ENCODE data around the gene IFIT2. TPM values are rescaled to one million over a fixed set of nuclear protein-coding genes. Genes with fewer than 3 reads are reported as not detected.
"Not testable (repeated sequence)": the region's sequence is repeated elsewhere in the genome, so short reads cannot be mapped to it uniquely, and the experiment has no call there.

IFIT2 gene
- total and polyA plus RNA-seq, 2 experiments from 2014 or later: 7.0 to 9.5 TPM

DNA sequence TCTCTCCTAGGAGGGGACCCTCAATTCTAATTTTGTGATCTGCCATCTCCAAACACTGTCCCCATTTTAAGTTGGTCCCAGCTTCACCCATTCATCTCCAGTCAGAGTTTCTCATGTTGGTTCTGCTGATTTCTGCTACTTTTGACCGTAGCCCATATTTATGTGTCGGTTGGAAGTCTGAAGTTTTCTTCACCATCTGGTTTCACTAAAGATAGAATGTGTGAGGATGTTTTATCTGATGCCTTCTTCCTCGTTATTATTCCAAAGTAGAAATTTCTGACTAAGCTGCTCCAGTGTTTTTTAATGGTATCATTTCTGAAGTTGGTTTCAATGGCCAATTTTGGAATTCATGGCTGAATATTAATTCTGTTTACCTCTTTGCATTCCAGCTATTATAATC is 21.3 kb upstream of the IFIT2 start:
- Histone ChIP-seq H3F3A (ENCODE audit: insufficient read depth) (peaks cover 71% of the 10 kb centered on the region), H3K27ac (0 out of 2 replicates have a peak overlapping the region, but pooled peaks have one; percentile 6), H4K20me1 (ENCODE audit: insufficient read depth) (no peaks in the 10 kb centered on the region), H3K36me3 (ENCODE audit: low read depth) (no peaks in the 10 kb centered on the region), H2AFZ (peak overlapping the region; percentile 25; the same call in 1 of the 2 replicates), H3K79me2 (ENCODE audit: insufficient read depth) (no peaks in the 10 kb centered on the region), H3K9me2 (ENCODE audit: insufficient read depth) (no peaks in the 10 kb centered on the region), H3K9me3 (ENCODE audit: low read depth) (no peaks in the 10 kb centered on the region), H3K27me3 (replicated peaks; ENCODE audit: insufficient read depth) (no peaks in the 10 kb centered on the region), H3K4me3 (no peak overlapping the region), H3K4me2 (ENCODE audit: unreplicated experiment) (peak overlapping the region; percentile 42), H3K4me1 (ENCODE audit: insufficient read depth) (peaks cover 92% of the 10 kb centered on the region), H3K9ac (no peak overlapping the region)
- 31 to 36% methylated on average over 3 of the region's 3 CpGs for WGBS, 2 experiments (ENCODE audit: low coverage in 1 of 2, low lambda C conversion rate in 2 of 2, missing lambda C conversion rate in 2 of 2)
- TF ChIP-seq EZH2phosphoT487 (IDR thresholded peaks at IDR 0.05; ENCODE audit: insufficient read depth, low read depth) (no peak), EZH2 (IDR thresholded peaks at IDR 0.05; ENCODE audit: insufficient read depth, poor library complexity, severe bottlenecking) (no peak)
- in situ Hi-C loops (cut with MboI): no loop called here
- DNase-seq: no peak

DNA sequence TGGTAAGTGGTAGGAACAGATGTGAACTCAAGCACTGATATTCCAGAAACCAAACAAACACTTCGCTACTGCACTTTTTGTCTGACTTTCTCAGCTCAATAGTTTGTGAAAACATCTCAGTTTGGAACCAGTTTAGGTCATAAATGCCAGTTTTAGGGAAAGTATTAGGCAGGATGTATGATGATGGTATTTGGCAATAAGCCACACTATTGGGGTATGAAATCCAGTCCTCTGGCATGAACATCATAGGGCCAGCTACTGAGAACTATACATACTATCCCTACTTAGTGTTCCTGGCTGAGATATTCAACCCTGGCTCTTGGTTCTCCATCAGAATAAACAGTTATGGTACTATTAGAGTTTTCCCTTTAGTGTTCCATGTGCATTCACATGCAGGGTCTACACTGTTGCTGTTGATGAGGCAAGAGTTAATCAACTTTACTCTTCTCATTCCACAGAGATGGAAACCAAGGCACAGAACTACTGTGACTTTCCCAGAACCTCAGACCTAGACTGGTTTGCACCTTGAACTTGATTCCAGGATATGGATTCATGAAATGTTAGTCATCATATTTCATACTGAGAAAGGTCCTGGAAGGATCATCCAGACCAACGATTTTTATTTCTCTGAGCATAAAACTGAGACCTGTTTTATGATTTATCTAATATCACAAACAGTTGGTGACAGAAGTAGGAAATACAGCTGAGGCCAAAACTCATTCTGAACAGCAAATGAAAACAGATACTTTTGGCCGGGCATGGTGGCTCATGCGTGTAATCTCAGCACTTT is 20.0 kb upstream of the IFIT2 start:
- Histone ChIP-seq H3K36me3 (ENCODE audit: low read depth) (no peaks in the 10 kb centered on the region), H3K9me3 (ENCODE audit: low read depth) (no peaks in the 10 kb centered on the region), H3K4me2 (ENCODE audit: unreplicated experiment) (peak overlapping the region; percentile 59), H4K20me1 (ENCODE audit: insufficient read depth) (no peaks in the 10 kb centered on the region), H3K27ac (peak overlapping the region; percentile 5; the same call in 1 of the 2 replicates), H3K79me2 (ENCODE audit: insufficient read depth) (no peaks in the 10 kb centered on the region), H3K27me3 (replicated peaks; ENCODE audit: insufficient read depth) (no peaks in the 10 kb centered on the region), H3K4me3 (no peak overlapping the region), H3F3A (ENCODE audit: insufficient read depth) (peaks cover 68% of the 10 kb centered on the region), H3K9ac (no peak overlapping the region), H3K9me2 (ENCODE audit: insufficient read depth) (no peaks in the 10 kb centered on the region), H2AFZ (no peak overlapping the region), H3K4me1 (ENCODE audit: insufficient read depth) (peaks cover 88% of the 10 kb centered on the region)
- WGBS, 2 experiments (ENCODE audit: low coverage in 1 of 2, low lambda C conversion rate in 2 of 2, missing lambda C conversion rate in 2 of 2): 65 to 67% methylated on average over 4 of the region's 4 CpGs
- in situ Hi-C loops (cut with MboI): no loop called here
- no peak for DNase-seq
- TF ChIP-seq EZH2phosphoT487 (IDR thresholded peaks at IDR 0.05; ENCODE audit: insufficient read depth, low read depth) (no peak), EZH2 (IDR thresholded peaks at IDR 0.05; ENCODE audit: insufficient read depth, poor library complexity, severe bottlenecking) (no peak)

GRCh38 chr10:89283025-89283935 is 18.6 kb upstream of the IFIT2 start:
- Histone ChIP-seq H2AFZ (peak overlapping the region; percentile 64), H3K9me3 (ENCODE audit: low read depth) (no peaks in the 10 kb centered on the region), H3K27me3 (replicated peaks; ENCODE audit: insufficient read depth) (no peaks in the 10 kb centered on the region), H3F3A (ENCODE audit: insufficient read depth) (peaks cover 61% of the 10 kb centered on the region), H3K4me3 (peak overlapping the region; percentile 48), H3K79me2 (ENCODE audit: insufficient read depth) (no peaks in the 10 kb centered on the region), H3K9me2 (ENCODE audit: insufficient read depth) (no peaks in the 10 kb centered on the region), H3K27ac (peak overlapping the region; percentile 82), H3K9ac (peak overlapping the region; percentile 60), H3K36me3 (ENCODE audit: low read depth) (no peaks in the 10 kb centered on the region), H3K4me1 (ENCODE audit: insufficient read depth) (peaks cover 74% of the 10 kb centered on the region), H3K4me2 (ENCODE audit: unreplicated experiment) (peak overlapping the region; percentile 73), H4K20me1 (ENCODE audit: insufficient read depth) (no peaks in the 10 kb centered on the region)
- DNase-seq: peak; percentile 69
- TF ChIP-seq EZH2phosphoT487 (IDR thresholded peaks at IDR 0.05; ENCODE audit: insufficient read depth, low read depth) (no peak), EZH2 (IDR thresholded peaks at IDR 0.05; ENCODE audit: insufficient read depth, poor library complexity, severe bottlenecking) (no peak)
- WGBS, 2 experiments (ENCODE audit: low coverage in 1 of 2, low lambda C conversion rate in 2 of 2, missing lambda C conversion rate in 2 of 2): 11 to 14% methylated on average over 6 of the region's 6 CpGs
- in situ Hi-C loops (cut with MboI): no loop called here

- Histone ChIP-seq H3K9me2 (ENCODE audit: insufficient read depth) (no peaks in the 10 kb centered on the region), H4K20me1 (ENCODE audit: insufficient read depth) (no peaks in the 10 kb centered on the region), H3K79me2 (ENCODE audit: insufficient read depth) (no peaks in the 10 kb centered on the region), H3F3A (ENCODE audit: insufficient read depth) (peaks cover 56% of the 10 kb centered on the region), H3K27me3 (replicated peaks; ENCODE audit: insufficient read depth) (no peaks in the 10 kb centered on the region), H3K9me3 (ENCODE audit: low read depth) (no peaks in the 10 kb centered on the region), H3K4me3 (peak overlapping the region; percentile 48), H3K27ac (peak overlapping the region; percentile 82), H3K36me3 (ENCODE audit: low read depth) (no peaks in the 10 kb centered on the region), H2AFZ (peak overlapping the region; percentile 64), H3K4me2 (ENCODE audit: unreplicated experiment) (peak overlapping the region; percentile 73), H3K4me1 (ENCODE audit: insufficient read depth) (peaks cover 67% of the 10 kb centered on the region), H3K9ac (peak overlapping the region; percentile 60)
- WGBS, 2 experiments (ENCODE audit: low coverage in 1 of 2, low lambda C conversion rate in 2 of 2, missing lambda C conversion rate in 2 of 2): 3 to 4% methylated on average over 4 of the region's 4 CpGs
- DNase-seq: peak; percentile 86
- in situ Hi-C loops (cut with MboI): no loop called here
- TF ChIP-seq EZH2phosphoT487 (IDR thresholded peaks at IDR 0.05; ENCODE audit: insufficient read depth, low read depth) (no peak), EZH2 (IDR thresholded peaks at IDR 0.05; ENCODE audit: insufficient read depth, poor library complexity, severe bottlenecking) (no peak)
Observed at GRCh38 chr10:89283936-89284475, 17.8 kb upstream of the IFIT2 start.

DNA sequence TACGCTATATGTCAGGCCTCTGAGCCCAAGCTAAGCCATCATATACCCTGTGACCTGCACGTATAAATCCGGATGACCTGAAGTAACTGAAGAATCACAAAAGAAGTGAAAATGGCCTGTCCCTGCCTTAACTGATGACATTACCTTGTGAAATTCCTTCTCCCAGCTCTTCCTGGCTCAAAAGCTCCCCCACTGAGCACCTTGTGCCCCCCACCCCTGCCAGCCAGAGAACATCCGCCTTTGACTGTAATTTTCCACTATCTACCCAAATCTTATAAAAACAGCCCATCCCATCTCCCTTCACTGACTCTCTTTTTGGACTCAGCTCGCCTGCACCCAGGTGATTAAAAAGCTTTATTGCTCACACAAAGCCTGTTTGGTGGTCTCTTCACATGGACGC is 17.1 kb upstream of the IFIT2 start:
- H3K4me1 ChIP-seq (ENCODE audit: insufficient read depth): peaks cover 60% of the 10 kb centered on the region
- WGBS, 2 experiments (ENCODE audit: low coverage in 1 of 2, low lambda C conversion rate in 2 of 2, missing lambda C conversion rate in 2 of 2): 66 to 74% methylated on average over 6 of the region's 6 CpGs

GRCh38 chr10:89285303-89285702 is 16.5 kb upstream of the IFIT2 start:
- H3F3A ChIP-seq (ENCODE audit: insufficient read depth): peaks cover 45% of the 10 kb centered on the region
- H3K4me3 ChIP-seq; H4K20me1 ChIP-seq (ENCODE audit: insufficient read depth); in situ Hi-C loops (cut with MboI); H3K9me3 ChIP-seq (ENCODE audit: low read depth); H3K27me3 ChIP-seq (replicated peaks; ENCODE audit: insufficient read depth); H3K79me2 ChIP-seq (ENCODE audit: insufficient read depth); H3K9me2 ChIP-seq (ENCODE audit: insufficient read depth); H3K36me3 ChIP-seq (ENCODE audit: low read depth): not testable (repeated sequence)
- DNase-seq: peak; percentile 74
- H3K4me1 ChIP-seq (ENCODE audit: insufficient read depth): peaks cover 56% of the 10 kb centered on the region
- peak overlapping the region; percentile 73 for H3K4me2 ChIP-seq (ENCODE audit: unreplicated experiment)
- peak overlapping the region; percentile 60 for H3K9ac ChIP-seq
- WGBS, 2 experiments (ENCODE audit: low coverage in 1 of 2, low lambda C conversion rate in 2 of 2, missing lambda C conversion rate in 2 of 2): 23 to 26% methylated on average over 4 of the region's 4 CpGs
- 0 out of 2 replicates have a peak overlapping the region, but pooled peaks have one; percentile 19 for H2AFZ ChIP-seq
- H3K27ac ChIP-seq: peak overlapping the region; percentile 82

More for the DNA sequence above, 17.1 kb upstream of the IFIT2 start:
- H3K4me3 ChIP-seq: peak overlapping the region; percentile 48
- in situ Hi-C loops (cut with MboI); H3K27me3 ChIP-seq (replicated peaks; ENCODE audit: insufficient read depth); H3K79me2 ChIP-seq (ENCODE audit: insufficient read depth); H3K9me3 ChIP-seq (ENCODE audit: low read depth); DNase-seq; H4K20me1 ChIP-seq (ENCODE audit: insufficient read depth); H3K36me3 ChIP-seq (ENCODE audit: low read depth); H3K9me2 ChIP-seq (ENCODE audit: insufficient read depth): not testable (repeated sequence)
- peak overlapping the region; percentile 82 for H3K27ac ChIP-seq
- peaks cover 49% of the 10 kb centered on the region for H3F3A ChIP-seq (ENCODE audit: insufficient read depth)
- 0 out of 2 replicates have a peak overlapping the region, but pooled peaks have one; percentile 19 for H2AFZ ChIP-seq
- peak overlapping the region; percentile 60 for H3K9ac ChIP-seq
- H3K4me2 ChIP-seq (ENCODE audit: unreplicated experiment): peak overlapping the region; percentile 73
